ENCODE data around the gene DHRS12.
A peak's percentile ranks its signal among the peaks of the same experiment; 100 is the strongest.

Gene DHRS12

DNA sequence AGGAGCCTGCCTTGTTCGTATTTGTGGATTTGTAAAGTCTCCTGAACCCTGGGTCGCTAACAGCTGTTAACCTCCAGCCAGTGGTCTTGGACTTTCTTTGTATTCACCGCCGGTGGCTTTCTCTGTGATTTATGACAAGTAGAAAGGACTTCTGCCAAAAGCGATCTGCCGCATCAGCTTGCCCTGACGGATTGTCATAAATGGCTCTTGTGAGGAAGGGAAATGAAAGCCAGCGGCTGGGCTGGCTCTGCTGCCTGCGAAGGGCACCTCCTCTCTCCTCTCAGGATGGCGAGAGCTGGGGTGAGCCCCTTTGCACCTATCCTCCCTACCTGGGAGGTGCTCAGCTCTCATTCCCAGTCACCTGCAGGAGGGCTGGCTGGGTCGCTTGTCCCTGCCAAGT lies 25.6 kb downstream of the DHRS12 start:
- DNase-seq = no peak

- DNase-seq = no peak
These were observed 26.0 kb downstream of the DHRS12 start for GRCh38 chr13:51777921-51778320.

DNA sequence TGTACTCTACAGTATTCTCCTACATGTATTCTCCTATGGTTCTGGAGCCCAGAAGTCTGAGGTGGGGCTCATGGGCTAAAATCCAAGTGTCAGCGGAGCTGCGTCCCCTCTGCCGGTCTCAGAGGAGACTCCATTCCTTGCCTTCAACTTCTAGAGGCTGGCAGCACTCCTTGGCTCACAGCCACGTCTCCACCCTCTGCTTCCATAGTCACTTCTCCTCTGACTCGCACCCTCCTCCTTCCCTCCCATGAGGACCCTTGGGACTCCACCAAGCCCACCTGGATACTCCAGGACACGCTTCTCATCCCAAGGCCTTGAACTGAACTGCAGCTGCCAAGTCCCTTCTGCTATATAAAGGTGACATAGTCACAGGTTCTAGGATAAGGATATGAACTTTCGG lies 27.8 kb downstream of the DHRS12 start:
- DNase-seq = no peak

DNA sequence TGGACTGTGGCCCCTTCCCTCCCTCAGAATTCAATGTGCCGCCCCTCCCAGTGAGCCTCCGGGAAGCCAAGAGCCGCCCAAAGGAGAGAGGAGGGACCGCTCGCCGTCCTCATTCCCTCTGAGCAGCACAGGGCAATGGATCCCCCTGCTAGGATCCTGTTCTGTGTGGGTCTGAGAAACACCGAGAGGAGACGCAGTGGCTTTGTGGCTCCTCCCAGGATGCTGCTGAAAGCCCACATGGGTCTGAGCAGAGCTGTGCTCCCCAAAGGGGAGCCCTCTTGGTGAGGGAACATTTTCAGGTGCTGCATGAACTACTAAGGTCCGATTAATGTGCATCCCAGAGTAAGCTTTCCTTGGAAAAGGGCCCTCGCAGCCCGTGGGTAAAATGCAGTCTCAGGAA lies 30.4 kb downstream of the DHRS12 start:
- no peak for DNase-seq

DNA sequence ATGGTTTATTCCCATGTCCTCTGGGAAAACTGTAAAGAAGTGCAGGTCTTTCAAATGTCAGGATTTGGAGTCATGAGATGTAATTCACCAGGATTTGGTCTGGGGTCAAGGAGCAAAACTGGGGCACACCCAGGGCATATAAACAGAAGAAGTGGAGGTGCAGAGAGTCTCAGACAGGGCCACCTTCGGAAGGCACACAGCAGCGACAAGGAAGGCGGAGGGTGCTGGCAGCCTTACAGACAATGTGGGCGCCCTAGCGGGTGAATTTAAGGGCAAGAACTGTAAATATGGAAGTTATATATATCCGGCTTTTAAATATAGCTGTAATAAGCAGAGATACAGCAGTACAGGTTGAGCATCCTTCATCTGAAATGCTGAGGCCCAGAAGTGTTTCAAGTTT lies 31.2 kb downstream of the DHRS12 start:
- DNase-seq = no peak

DNA sequence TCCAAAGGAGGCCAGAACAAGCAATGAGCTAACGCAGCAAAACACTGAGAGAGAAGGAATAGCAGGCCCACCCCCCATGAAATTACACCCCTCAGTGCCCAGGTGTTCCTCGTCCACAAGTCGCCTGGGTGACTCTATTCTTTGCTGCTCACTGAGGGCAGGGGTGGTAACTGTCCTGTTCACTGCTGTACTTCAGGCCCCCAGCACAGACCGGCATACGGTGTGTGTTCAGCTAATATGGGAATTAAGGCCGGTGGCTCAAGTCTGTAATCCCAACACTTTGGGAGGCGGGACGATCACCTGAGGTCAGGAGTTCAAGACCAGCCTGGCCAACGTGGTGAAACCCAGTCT lies 31.9 kb downstream of the DHRS12 start:
- DNase-seq = no peak

DNA sequence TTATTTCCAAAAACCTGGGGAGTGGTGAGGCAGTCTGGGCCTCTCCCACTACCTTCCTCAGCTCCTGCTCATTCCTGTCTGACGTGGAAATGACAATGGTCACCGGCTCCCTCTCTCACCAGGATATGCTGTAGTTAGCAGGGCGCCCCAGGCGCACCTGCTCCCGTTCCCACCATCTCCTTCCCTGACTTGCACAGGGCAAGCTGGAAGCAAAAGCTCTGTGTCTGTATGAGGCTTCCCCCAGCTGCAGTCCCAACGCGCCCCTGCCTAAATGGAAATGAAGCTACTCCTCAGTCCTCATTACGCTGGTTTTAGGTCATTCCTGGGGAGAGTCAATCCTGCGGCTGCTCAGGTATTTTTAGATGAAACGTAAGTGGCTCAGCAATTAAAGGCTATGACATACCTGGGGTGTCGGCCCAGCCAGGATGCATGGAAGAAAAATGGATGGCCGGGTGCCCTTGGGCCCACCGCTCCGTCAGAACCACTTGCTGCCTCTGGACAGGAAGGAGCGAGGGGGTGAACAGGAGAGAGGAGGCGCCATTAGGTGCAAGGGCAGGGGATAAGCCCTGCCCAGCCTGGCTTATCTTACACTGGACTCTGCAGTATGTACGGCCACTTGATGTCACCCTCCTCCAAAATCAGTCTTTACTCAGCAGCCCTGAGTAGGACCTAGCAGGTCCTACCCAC lies 32.4 kb downstream of the DHRS12 start:
- DNase-seq = no peak

DNA sequence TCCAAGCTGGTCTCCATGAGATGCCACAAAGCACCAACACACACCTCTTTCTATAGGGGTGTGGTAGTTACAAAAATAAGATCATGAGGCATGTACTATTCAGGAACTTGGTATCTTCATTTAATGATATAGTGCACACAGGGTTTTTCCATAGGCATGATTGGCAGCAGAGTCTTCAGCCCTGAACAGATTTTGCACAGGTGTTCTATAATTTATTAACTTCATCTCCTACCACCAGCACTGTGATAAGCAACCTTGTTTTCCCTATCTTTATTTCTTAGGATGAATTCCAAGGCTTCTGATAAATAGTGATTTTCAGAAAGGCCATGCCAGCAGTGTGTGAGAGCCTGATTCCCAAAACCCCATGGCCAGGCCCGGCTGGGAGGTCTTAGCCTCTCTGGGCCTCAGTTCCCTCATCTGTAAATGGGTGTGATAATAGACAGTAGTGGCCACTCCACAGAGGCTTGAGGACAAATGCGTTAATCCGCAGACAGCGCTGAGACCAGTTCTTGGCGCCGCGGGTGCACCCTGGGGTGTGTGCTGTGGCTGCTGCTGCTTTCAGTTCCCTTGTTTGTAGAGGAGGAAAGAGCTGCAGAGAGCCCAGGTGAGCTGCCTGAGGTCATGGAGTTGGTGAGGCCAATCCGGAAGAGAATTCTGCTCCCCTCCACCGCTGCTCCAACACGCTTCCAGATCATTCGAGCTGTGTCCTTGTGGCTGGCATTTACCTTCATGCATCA lies 33.1 kb downstream of the DHRS12 start:
- DNase-seq = no peak

DNA sequence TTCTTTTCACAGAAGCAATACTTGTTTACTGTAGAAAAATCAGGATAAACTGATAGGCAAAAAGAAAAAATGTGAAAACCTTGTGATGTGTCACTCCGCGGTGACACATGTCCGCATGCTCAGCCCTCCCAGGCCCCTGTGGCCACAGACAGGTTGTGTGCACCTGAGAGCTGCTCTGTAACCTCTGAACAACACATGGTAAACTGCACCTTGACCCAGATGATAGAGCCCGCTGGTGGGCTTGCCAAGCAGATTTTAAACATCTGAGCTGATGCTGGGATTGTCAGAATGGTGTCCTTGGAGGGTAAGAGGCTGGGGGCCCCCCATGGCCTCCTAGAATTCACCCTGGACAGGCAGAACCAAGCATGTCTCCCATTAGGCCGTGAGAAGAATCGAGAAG lies 33.8 kb downstream of the DHRS12 start:
- DNase-seq = no peak

- DNase-seq = no peak
These were observed 34.4 kb downstream of the DHRS12 start for GRCh38 chr13:51769455-51770127.

DNA sequence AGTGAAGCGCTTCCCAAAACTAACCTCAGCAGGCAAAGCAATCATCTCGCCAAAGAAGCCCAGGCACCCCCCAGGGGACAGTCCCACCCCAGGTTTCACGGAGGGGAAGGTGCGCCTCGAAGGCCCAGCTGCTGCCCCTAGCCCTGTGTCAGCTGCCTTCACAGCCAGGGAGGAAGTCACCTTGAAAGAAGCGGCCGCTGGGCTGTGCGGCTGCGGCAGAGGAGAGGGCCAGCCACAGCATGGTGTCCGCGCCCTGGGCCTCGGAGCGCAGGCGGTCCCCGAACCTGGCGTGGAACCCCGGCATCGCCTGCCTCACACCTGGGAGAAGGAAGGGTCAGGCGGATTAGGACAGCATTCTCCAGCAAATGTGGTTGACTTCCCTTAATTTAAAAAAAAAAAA lies 35.0 kb downstream of the DHRS12 start:
- no peak for DNase-seq

- DNase-seq = no peak
These were observed 35.5 kb downstream of the DHRS12 start for GRCh38 chr13:51768378-51768921.

- DNase-seq = no peak
These were observed 36.9 kb downstream of the DHRS12 start for GRCh38 chr13:51767100-51767499.

GRCh38 chr13:51765142-51765515 lies 38.8 kb downstream of the DHRS12 start:
- DNase-seq = no peak

- DNase-seq = peak; percentile 78
These were observed 39.5 kb downstream of the DHRS12 start for GRCh38 chr13:51764184-51765141.

DNA sequence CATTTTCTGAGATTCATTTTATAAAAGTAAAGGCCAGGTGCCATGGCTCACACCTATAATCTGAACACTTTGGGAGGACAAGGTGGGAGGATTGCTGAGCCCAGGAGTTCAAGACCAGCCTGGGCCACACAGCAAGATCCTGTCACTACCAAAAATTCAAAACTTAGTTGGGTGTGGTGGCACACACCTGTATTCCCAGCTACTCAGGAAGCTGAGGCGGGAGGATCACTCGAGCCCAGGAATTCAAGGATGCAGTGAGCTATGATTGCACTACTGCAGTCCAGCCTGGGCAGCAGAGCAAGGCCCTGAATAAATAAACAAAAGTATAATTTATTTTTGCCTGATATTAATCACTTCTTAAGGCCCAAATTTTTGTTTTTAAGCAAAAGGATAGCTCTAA lies 40.5 kb downstream of the DHRS12 start:
- no peak for DNase-seq

- peak; percentile 51 for DNase-seq
These were observed 42.2 kb downstream of the DHRS12 start for GRCh38 chr13:51761643-51762350.

DNA sequence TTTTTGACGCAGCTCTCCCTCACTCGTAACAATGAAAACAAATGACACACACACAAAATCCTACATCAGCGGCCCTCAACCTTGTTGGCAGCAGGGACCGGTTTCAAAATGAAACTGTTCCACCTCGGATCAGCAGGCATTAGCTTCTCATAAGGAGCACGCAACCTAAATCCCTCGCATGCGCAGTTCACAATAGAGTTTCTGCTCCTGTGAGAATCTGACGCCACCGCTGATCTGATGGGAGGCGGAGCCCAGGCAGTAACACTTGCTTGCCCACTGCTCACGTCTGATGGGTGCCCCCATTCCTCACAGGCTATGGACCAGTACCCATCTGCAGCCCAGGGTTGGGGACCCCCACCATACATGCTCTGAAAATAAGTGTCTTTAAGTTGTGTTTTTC lies 43.4 kb downstream of the DHRS12 start:
- no peak for DNase-seq

DNA sequence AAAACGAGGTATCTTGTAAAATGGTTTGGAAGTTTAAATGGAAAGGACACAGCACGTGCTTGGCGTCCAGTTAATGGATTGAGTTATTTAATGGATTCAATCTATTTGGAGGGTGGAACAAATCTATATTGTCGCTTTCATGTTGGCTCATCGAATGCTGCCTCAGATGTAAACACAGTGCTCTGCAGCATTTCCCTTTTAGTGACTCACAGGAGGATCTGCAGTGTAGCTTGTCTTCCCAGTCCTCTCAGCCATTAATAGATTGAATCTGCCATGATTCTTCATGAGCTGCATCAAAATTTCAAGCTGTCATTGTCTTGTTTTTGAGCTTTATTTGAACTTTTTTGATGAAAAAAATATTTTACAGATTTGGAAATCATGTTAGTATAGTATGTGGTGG lies 44.7 kb downstream of the DHRS12 start:
- DNase-seq = peak; percentile 69

DNA sequence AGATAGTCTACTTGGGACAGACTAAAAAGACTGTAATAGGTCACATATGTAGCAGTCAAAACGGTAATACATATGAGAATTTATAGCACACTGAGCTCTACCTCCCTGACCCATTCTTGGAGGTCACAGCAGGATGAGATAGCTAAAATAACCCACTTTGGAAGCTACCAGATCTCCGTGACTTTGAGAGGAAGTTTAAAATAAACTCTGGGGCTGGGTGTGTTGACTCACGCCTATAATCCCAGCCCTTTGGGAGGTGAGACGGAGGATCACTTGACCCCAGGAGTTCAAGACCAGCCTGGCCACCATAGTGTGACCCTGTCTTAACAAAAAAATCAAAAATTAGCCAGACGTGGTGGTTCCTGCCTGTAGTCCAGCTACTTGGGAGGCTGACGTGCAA lies 45.3 kb downstream of the DHRS12 start:
- peak; percentile 29 for DNase-seq

DNA sequence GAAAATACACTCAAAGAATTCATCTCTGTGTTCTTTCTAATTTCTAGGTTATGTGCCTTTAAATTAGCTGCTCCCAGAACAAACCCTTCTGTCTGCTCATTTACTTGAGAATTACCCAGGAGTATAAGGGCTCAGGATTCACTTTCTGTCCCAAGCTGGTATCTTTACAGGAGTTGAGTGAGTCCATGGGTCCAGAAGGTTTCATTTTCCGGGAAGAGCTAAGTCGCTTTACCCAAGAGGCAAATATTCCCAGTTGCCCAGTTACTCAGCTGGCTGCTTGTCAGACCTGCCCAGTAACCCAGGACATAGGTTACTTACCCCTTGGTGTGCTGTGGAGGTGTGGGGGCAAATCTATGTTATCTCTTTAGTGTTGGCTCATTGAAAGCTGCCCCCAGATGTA lies 47.3 kb downstream of the DHRS12 start:
- no peak for DNase-seq

All from HCEC 1CT (cell line).